GM12892 (cell line): ENCODE results near the gene TNPO3.

ENCODE experiments used
- POLR2A ChIP-seq: IDR thresholded peaks from 2 replicates; pipeline ENCODE4 v1.6.1; 2011; ENCODE audit warnings: low read depth, low read length, control low read depth
- POLR2AphosphoS5 ChIP-seq: IDR thresholded peaks from 2 replicates; pipeline ENCODE4 v1.6.1; 2011; ENCODE audit warnings: low read depth, low read length, control low read depth
- TAF1 ChIP-seq: IDR thresholded peaks from 2 replicates; pipeline ENCODE4 v1.6.1; 2011; ENCODE audit warnings: low read depth, mild to moderate bottlenecking, control low read depth, low read length, borderline replicate concordance

- TF ChIP-seq TAF1 (no peak), POLR2A (no peak), POLR2AphosphoS5 (no peak)
These were observed 42.3 kb downstream of the TNPO3 start for GRCh38 chr7:129012641-129013040.
